ENCODE measurements around the gene MYCBP2. TPM values are rescaled to one million over a fixed set of nuclear protein-coding genes. Genes with fewer than 3 reads are reported as not detected.
A peak's percentile ranks its signal among the peaks of the same experiment; 100 is the strongest.
"Not testable (repeated sequence)": the region's sequence is repeated elsewhere in the genome, so short reads cannot be mapped to it uniquely, and the experiment has no call there.

MYCBP2 gene
- total RNA-seq, 2 experiments from 2014 or later, result 97.5 to 101 TPM

DNA sequence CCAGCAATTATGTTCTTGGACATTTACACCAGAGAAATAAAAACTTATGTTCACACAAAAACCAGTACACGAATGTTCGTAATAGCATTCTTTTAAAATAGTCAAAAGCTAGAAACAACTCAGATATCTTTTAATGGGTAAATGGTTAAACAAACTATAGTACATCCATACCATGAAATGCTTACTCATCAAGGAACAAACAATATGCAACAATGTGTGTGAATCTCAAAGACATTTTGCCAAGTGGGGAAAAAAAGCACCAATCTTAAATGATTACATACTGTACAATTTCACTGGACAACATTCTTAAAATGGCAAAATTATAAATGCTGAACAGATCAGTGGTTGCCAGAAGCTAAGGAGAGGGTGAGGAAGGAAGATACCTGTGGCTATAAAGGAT, 36.6 kb downstream of the MYCBP2 start:
- Mint-ChIP-seq H3K36me3 (ENCODE audit: low read depth) (peaks cover 70% of the 10 kb centered on the region), H3K27ac (peak overlapping the region; percentile 81), H3K4me3 (no peak overlapping the region), H3K27me3 (no peaks in the 10 kb centered on the region), H3K9me3 (peaks cover 6% of the 10 kb centered on the region), H3K4me1 (ENCODE audit: low read depth) (peaks cover 36% of the 10 kb centered on the region)
- ChIA-PET CTCF (no interaction called here), POLR2A (no interaction called here)
- intact Hi-C loops (cut with micrococcal nuclease), result loop anchor here (5.0 kb wide), 1 partner anchor 37 kb away; the partner anchor contains the start of gene MYCBP2
- TF ChIP-seq, protein P1, sequence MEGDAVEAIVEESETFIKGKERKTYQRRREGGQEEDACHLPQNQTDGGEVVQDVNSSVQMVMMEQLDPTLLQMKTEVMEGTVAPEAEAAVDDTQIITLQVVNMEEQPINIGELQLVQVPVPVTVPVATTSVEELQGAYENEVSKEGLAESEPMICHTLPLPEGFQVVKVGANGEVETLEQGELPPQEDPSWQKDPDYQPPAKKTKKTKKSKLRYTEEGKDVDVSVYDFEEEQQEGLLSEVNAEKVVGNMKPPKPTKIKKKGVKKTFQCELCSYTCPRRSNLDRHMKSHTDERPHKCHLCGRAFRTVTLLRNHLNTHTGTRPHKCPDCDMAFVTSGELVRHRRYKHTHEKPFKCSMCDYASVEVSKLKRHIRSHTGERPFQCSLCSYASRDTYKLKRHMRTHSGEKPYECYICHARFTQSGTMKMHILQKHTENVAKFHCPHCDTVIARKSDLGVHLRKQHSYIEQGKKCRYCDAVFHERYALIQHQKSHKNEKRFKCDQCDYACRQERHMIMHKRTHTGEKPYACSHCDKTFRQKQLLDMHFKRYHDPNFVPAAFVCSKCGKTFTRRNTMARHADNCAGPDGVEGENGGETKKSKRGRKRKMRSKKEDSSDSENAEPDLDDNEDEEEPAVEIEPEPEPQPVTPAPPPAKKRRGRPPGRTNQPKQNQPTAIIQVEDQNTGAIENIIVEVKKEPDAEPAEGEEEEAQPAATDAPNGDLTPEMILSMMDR (IDR thresholded peaks at IDR 0.05), result no peak
- ATAC-seq, result no peak
- no peak for DNase-seq

GRCh38 chr13:77289851-77290250, 37.0 kb downstream of the MYCBP2 start:
- no peaks in the 10 kb centered on the region for H3K27me3 Mint-ChIP-seq
- H3K4me3 Mint-ChIP-seq, result no peak overlapping the region
- ChIA-PET CTCF (interaction anchor here (0.6 kb wide), 1 partner anchor 16 kb away, joined by 3 read pairs; no protein-coding TSS in a partner anchor), POLR2A (interaction anchor here (0.6 kb wide), 1 partner anchor 409 kb away, joined by 3 read pairs; no protein-coding TSS in a partner anchor)
- no peak for ATAC-seq
- peaks cover 6% of the 10 kb centered on the region for H3K9me3 Mint-ChIP-seq
- TF ChIP-seq, protein P1 (IDR thresholded peaks at IDR 0.05), result no peak
- H3K4me1 Mint-ChIP-seq (ENCODE audit: low read depth), result peaks cover 37% of the 10 kb centered on the region
- H3K27ac Mint-ChIP-seq, result no peak overlapping the region
- H3K36me3 Mint-ChIP-seq (ENCODE audit: low read depth), result peaks cover 68% of the 10 kb centered on the region
- no peak for DNase-seq
- intact Hi-C loops (cut with micrococcal nuclease), result loop anchor here (5.0 kb wide), 1 partner anchor 37 kb away; the partner anchor contains the start of gene MYCBP2

DNA sequence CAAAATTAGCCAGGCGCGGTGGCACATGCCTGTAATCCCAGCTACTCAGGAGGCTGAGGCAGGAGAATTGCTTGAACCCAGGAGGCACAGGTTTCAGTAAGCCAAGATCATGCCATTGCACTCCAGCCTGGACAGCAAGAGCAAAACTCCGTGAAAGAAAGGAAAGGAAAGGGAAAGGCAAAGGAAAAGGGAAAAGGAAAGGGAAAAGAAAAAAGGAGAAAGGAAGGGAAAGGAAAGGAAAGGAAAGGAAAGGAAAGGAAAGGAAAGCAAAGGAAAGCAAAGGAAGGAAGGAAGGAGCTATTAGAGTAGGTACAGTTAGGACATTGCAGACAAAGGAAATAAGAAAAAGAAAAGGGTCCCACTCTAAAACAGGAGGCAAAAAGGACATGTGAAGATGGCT, 41.3 kb downstream of the MYCBP2 start:
- not testable (repeated sequence) for H3K27me3 Mint-ChIP-seq
- POLR2A ChIA-PET, result interaction anchor here (0.9 kb wide), 1 partner anchor 40 kb away, joined by 3 read pairs; no protein-coding TSS in a partner anchor

DNA sequence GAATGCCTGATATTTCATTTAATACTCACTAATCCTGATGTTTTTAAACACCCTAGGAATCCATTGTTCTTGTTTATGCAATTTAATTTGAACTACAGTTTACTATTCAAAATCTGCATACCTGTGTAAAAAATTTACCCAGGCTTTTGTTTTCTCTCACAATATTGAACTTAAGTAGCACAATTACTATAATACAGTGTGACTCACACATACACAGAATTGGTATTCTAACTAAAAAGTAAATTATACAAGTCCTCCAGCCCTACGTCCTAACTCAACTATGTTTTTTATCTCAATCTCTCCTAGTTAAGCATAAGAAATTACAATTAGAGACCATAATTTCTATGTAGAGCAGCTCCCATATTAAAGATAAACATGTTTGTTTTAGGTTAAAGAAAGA, 41.8 kb downstream of the MYCBP2 start:
- H3K9me3 Mint-ChIP-seq, result no peaks in the 10 kb centered on the region
- DNase-seq, result no peak
- peaks cover 21% of the 10 kb centered on the region for H3K4me1 Mint-ChIP-seq (ENCODE audit: low read depth)
- no peak overlapping the region for H3K4me3 Mint-ChIP-seq
- no peak overlapping the region for H3K27ac Mint-ChIP-seq
- CTCF ChIA-PET, result interaction anchor here (0.7 to 1.5 kb wide), 4 partner anchors 11 to 40 kb away, joined by 3 to 4 read pairs (median 4); no protein-coding TSS in a partner anchor
- H3K27me3 Mint-ChIP-seq, result no peaks in the 10 kb centered on the region
- H3K36me3 Mint-ChIP-seq (ENCODE audit: low read depth), result peaks cover 47% of the 10 kb centered on the region
- TF ChIP-seq, protein P1 (IDR thresholded peaks at IDR 0.05), result no peak
- POLR2A ChIA-PET, result no interaction called here
- no peak for ATAC-seq
- intact Hi-C loops (cut with micrococcal nuclease), result no loop called here

More for the DNA sequence above, 41.3 kb downstream of the MYCBP2 start:
- H3K9me3 Mint-ChIP-seq; H3K4me3 Mint-ChIP-seq; DNase-seq; H3K27ac Mint-ChIP-seq; ATAC-seq; intact Hi-C loops (cut with micrococcal nuclease): not testable (repeated sequence)
- CTCF ChIA-PET, result interaction anchor here (0.7 to 1.7 kb wide), 6 partner anchors 9 to 193 kb away, joined by 3 to 8 read pairs (median 4); no protein-coding TSS in a partner anchor
- H3K4me1 Mint-ChIP-seq (ENCODE audit: low read depth), result peaks cover 22% of the 10 kb centered on the region
- H3K36me3 Mint-ChIP-seq (ENCODE audit: low read depth), result peaks cover 53% of the 10 kb centered on the region

DNA sequence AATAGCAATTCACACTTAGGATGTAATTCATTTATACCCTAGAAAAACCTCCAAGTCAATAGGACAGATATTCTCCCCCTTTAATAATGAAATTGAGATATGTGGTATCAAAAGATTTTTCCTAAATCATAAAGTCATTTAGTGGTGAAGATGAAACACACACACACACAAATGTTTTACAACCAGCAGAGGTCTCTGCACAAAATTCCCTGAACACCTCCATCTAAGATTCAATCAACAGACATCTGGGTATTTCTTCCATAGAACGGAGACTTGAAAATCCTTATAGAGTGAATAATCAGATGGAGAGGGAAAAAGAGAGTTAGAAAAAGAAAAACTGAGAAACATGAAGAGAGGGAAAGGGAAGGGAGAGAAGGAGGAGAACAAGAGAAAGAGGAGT, 52.8 kb downstream of the MYCBP2 start:
- ATAC-seq (no peak), DNase-seq (no peak)
- Mint-ChIP-seq H3K4me1 (ENCODE audit: low read depth) (peaks cover 25% of the 10 kb centered on the region), H3K27me3 (no peaks in the 10 kb centered on the region), H3K9me3 (no peaks in the 10 kb centered on the region), H3K27ac (no peak overlapping the region), H3K36me3 (ENCODE audit: low read depth) (peaks cover 46% of the 10 kb centered on the region), H3K4me3 (no peak overlapping the region)
- ChIA-PET CTCF (interaction anchor here (1.1 to 1.7 kb wide), 3 partner anchors 10 to 294 kb away, joined by 3 to 4 read pairs (median 4); no protein-coding TSS in a partner anchor), POLR2A (no interaction called here)
- intact Hi-C loops (cut with micrococcal nuclease), result loop anchor here (5.0 kb wide), 1 partner anchor 53 kb away; the partner anchor contains the start of gene MYCBP2
- TF ChIP-seq, protein P1 (IDR thresholded peaks at IDR 0.05), result no peak

Measured in activated CD8-positive, alpha-beta T cell treated with anti-CD3 and anti-CD28 coated beads for 36 hours (primary cell).